OCI-LY7 (cell line): ENCODE measurements around the gene RBM19.

Experiments
- EZH2phosphoT487 ChIP-seq: fragments of 200-600 bp; sonication (generic); IDR thresholded peaks from 2 replicates; pipeline ENCODE4 v1.6.1; 2018; ENCODE audit warnings: low read depth, borderline replicate concordance, mild to moderate bottlenecking, mixed run types, antibody characterized with exemption, low read length, moderate library complexity, mixed read lengths
- TF ChIP-seq, protein P1 (sequence below): fragments of 200-600 bp; sonication (generic); conservative IDR thresholded peaks from 2 replicates; pipeline ENCODE4 v1.5.1; 2014; ENCODE audit warnings: mild to moderate bottlenecking, antibody characterized with exemption, low read length, moderate library complexity, mixed read lengths

DNA sequence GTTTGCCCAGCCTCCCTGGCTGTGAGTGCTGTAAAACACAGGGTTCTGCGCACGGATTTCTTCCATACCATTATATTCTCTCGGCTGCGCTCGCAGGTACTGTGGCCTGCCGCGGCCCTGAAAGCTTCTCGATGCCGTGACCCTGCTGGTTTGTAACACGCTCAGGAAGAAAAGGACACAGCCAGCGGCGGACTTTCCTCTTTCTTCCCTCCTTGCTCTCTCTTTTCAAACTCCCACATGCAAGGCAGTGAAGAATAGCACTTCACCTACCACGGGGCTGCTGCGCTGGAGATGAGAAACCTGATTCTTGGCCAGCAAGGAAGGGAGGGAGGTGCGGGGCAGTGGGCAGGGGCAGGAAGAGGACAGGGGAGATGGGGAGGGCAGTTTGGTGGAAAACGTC, 130.2 kb downstream of the RBM19 start:
- TF ChIP-seq, protein P1, sequence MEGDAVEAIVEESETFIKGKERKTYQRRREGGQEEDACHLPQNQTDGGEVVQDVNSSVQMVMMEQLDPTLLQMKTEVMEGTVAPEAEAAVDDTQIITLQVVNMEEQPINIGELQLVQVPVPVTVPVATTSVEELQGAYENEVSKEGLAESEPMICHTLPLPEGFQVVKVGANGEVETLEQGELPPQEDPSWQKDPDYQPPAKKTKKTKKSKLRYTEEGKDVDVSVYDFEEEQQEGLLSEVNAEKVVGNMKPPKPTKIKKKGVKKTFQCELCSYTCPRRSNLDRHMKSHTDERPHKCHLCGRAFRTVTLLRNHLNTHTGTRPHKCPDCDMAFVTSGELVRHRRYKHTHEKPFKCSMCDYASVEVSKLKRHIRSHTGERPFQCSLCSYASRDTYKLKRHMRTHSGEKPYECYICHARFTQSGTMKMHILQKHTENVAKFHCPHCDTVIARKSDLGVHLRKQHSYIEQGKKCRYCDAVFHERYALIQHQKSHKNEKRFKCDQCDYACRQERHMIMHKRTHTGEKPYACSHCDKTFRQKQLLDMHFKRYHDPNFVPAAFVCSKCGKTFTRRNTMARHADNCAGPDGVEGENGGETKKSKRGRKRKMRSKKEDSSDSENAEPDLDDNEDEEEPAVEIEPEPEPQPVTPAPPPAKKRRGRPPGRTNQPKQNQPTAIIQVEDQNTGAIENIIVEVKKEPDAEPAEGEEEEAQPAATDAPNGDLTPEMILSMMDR: no peak
- no peak for TF ChIP-seq EZH2phosphoT487
